ENCODE results near the gene OGFOD3. TPM values are rescaled to one million over a fixed set of nuclear protein-coding genes. Genes with fewer than 3 reads are reported as not detected.

The OGFOD3 gene
- total RNA-seq, 1 experiment from 2014 or later: 53.6 TPM

DNA sequence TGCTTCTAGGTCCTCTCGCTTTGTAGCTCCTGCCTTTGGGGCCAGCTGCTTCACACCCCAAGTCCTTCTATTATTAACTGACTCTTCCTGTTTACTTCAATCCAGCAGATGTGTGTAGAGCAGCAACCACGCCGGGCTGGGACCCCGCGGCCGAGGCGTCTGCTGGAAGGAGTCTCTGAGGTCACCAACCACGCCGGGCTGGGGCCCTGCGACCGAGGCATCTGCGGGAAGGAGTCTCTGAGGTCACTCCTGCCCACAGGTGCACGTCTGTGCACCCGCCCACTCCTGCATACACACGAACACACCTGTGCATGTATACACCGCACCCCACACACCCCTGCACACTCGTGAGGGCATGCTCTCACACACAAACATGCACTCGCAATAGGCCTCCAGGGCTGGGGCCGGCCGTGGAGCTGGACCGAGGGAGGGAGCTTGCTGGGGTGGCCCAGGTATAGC is 67.1 kb downstream of the OGFOD3 start:
- H3K4me3 ChIP-seq (replicated peaks in 1 of 2; ENCODE audit: low read depth in 1 of 2, low read length in 2 of 2): no peak overlapping the region
- no peaks in the 10 kb centered on the region for H3K27me3 ChIP-seq (ENCODE audit: insufficient read depth, low read length)
- ChIA-PET POLR2A (no interaction called here), RAD21 (ENCODE audit: low non-redundant PET in 1 of 2, low total read pairs in 2 of 2, uncharacterized antibody in 2 of 2, unreplicated experiment in 2 of 2) (interaction anchor here in 1 of 2 experiments (0.7 kb wide), 1 partner anchor 322 kb away, joined by 3 read pairs; no protein-coding TSS in a partner anchor), CTCF (interaction anchor here (1.1 to 1.6 kb wide), 2 partner anchors 50 to 109 kb away, joined by 3 to 6 read pairs; no protein-coding TSS in a partner anchor)
- no peaks in the 10 kb centered on the region for H3K9me3 ChIP-seq (ENCODE audit: control insufficient read depth in 1 of 2, insufficient read depth in 1 of 2, low read depth in 1 of 2, low read length in 2 of 2)
- ATAC-seq (no peak), DNase-seq (ENCODE audit: low read depth, low spot score) (no peak)
- H4K20me1 ChIP-seq (ENCODE audit: insufficient read depth): no peaks in the 10 kb centered on the region
- no peak overlapping the region for H2AFZ ChIP-seq (ENCODE audit: low read depth, low read length, poor library complexity, severe bottlenecking)
- intact Hi-C loops (cut with micrococcal nuclease): loop anchor here (5.0 kb wide), 3 partner anchors 201 to 416 kb away; partner anchors contain the start of gene RAC3
- H3K4me2 ChIP-seq (ENCODE audit: low read length): 0 out of 2 replicates have a peak overlapping the region, but pooled peaks have one; percentile 36
- H3K79me2 ChIP-seq (ENCODE audit: insufficient read depth, low read length): no peaks in the 10 kb centered on the region
- H3K27ac ChIP-seq (ENCODE audit: low read depth, low read length): no peak overlapping the region
- no peak overlapping the region for H3K9ac ChIP-seq (ENCODE audit: low read length)
- H3K9me2 ChIP-seq (ENCODE audit: insufficient read depth): no peaks in the 10 kb centered on the region
- H3K4me1 ChIP-seq (ENCODE audit: control insufficient read depth in 1 of 2, insufficient read depth in 2 of 2, low read length in 2 of 2): peaks cover 2 to 20% of the 10 kb centered on the region in 2 experiments; a peak in 3 of 4 replicates
- BruUV-seq (replicated peaks): no TSS peak
- no peaks in the 10 kb centered on the region for H3K36me3 ChIP-seq (ENCODE audit: control insufficient read depth in 1 of 2, insufficient read depth in 2 of 2, low read length in 2 of 2)
- no peak for TF ChIP-seq EGR1 (IDR thresholded peaks at IDR 0.05; ENCODE audit: low read depth)
- TF ChIP-seq CEBPB (IDR thresholded peaks at IDR 0.05; ENCODE audit: low read depth): no peak
- TF ChIP-seq TCF7L2 (IDR thresholded peaks at IDR 0.05; ENCODE audit: borderline replicate concordance, extremely low read depth, insufficient read depth, insufficient read length): no peak

DNA sequence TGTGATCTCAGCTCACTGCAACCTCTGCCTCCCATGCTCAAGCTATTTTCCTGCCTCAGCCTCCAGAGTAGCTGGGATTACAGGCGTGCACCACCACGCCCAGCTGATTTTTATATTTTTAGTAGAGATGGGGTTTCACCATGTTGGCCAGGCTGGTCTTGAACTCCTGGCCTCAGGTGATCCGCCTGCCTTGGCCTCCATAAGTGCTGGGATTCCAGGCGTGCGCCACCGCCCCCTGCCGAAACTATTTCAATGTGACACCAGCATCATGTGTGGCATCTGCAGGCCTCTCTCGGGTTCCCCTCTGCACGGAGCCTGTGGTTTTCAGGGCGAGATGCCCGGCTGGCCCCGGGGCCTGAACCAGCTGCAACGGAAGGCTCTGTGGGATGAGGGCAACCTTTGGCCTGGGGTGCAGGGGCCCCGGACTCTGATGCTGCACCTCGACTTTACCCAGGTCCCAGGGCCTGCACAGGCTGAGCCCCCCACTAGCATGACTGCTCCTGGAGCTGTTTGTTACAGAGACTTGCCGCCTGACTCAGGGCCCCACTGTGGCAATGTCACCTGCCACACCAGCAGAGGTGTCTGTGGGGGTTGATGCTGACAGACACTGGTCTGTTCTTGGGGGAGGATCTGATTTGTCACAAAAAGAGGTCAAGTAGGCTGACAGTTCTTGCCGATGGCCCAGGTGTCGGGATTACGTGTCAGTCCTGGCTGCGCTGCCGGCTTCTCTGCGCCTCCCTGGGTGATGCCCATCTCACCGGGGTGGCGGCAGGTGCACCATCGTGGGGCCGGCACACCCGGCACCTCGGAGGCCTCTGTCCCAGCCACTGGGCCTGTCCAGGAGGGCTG is 68.0 kb downstream of the OGFOD3 start:
- CTCF ChIA-PET: interaction anchor here (0.7 to 1.6 kb wide), 7 partner anchors 11 to 320 kb away, joined by 3 to 6 read pairs (median 3); no protein-coding TSS in a partner anchor
- TF ChIP-seq, protein P1, sequence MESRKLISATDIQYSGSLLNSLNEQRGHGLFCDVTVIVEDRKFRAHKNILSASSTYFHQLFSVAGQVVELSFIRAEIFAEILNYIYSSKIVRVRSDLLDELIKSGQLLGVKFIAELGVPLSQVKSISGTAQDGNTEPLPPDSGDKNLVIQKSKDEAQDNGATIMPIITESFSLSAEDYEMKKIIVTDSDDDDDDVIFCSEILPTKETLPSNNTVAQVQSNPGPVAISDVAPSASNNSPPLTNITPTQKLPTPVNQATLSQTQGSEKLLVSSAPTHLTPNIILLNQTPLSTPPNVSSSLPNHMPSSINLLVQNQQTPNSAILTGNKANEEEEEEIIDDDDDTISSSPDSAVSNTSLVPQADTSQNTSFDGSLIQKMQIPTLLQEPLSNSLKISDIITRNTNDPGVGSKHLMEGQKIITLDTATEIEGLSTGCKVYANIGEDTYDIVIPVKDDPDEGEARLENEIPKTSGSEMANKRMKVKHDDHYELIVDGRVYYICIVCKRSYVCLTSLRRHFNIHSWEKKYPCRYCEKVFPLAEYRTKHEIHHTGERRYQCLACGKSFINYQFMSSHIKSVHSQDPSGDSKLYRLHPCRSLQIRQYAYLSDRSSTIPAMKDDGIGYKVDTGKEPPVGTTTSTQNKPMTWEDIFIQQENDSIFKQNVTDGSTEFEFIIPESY (IDR thresholded peaks at IDR 0.05; ENCODE audit: extremely low read depth, insufficient replicate concordance, low read length): no peak
- TF ChIP-seq CEBPB (IDR thresholded peaks at IDR 0.05; ENCODE audit: low read depth) (no peak), ZFX (IDR thresholded peaks at IDR 0.05) (no peak), TCF7L2 (IDR thresholded peaks at IDR 0.05; ENCODE audit: borderline replicate concordance, extremely low read depth, insufficient read depth, insufficient read length) (no peak), POLR2AphosphoS5 (IDR thresholded peaks at IDR 0.05; ENCODE audit: low read depth, low read length) (no peak), RAD21 (IDR thresholded peaks at IDR 0.05; ENCODE audit: low read depth) (peak; percentile 77), POLR2A (IDR thresholded peaks at IDR 0.05; ENCODE audit: borderline replicate concordance, extremely low read depth, insufficient read depth, insufficient read length) (no peak), SRF (IDR thresholded peaks at IDR 0.05; ENCODE audit: low read depth) (no peak), CBX3 (IDR thresholded peaks at IDR 0.05; ENCODE audit: low read depth) (no peak), YY1 (IDR thresholded peaks at IDR 0.05; ENCODE audit: extremely low read depth, insufficient replicate concordance, low read depth, low read length) (no peak), EZH2 (IDR thresholded peaks at IDR 0.05) (no peak), JUND (IDR thresholded peaks at IDR 0.05) (no peak)
- TF ChIP-seq, protein P2, sequence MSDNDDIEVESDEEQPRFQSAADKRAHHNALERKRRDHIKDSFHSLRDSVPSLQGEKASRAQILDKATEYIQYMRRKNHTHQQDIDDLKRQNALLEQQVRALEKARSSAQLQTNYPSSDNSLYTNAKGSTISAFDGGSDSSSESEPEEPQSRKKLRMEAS (IDR thresholded peaks at IDR 0.05): no peak
- TF ChIP-seq, protein P3, sequence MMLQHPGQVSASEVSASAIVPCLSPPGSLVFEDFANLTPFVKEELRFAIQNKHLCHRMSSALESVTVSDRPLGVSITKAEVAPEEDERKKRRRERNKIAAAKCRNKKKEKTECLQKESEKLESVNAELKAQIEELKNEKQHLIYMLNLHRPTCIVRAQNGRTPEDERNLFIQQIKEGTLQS (IDR thresholded peaks at IDR 0.05): no peak

More for the DNA sequence above, 68.0 kb downstream of the OGFOD3 start:
- H3K9me3 ChIP-seq (ENCODE audit: control insufficient read depth in 1 of 2, insufficient read depth in 1 of 2, low read depth in 1 of 2, low read length in 2 of 2): no peaks in the 10 kb centered on the region
- POLR2A ChIA-PET: interaction anchor here (1.2 kb wide), 1 partner anchor 17 kb away, joined by 3 read pairs; no protein-coding TSS in a partner anchor
- RAD21 ChIA-PET (ENCODE audit: low non-redundant PET in 1 of 2, low total read pairs in 2 of 2, uncharacterized antibody in 2 of 2, unreplicated experiment in 2 of 2): no interaction called here
- BruUV-seq (replicated peaks): no TSS peak
- H2AFZ ChIP-seq (ENCODE audit: low read depth, low read length, poor library complexity, severe bottlenecking): no peak overlapping the region
- no peak overlapping the region for H3K4me2 ChIP-seq (ENCODE audit: low read length)
- intact Hi-C loops (cut with micrococcal nuclease): loop anchor here (5.0 kb wide), 3 partner anchors 202 to 417 kb away; partner anchors contain the start of gene RAC3
- no peak overlapping the region for H3K4me3 ChIP-seq (replicated peaks in 1 of 2; ENCODE audit: low read depth in 1 of 2, low read length in 2 of 2)
- no peaks in the 10 kb centered on the region for H3K36me3 ChIP-seq (ENCODE audit: control insufficient read depth in 1 of 2, insufficient read depth in 2 of 2, low read length in 2 of 2)
- H3K27ac ChIP-seq (ENCODE audit: low read depth, low read length): no peak overlapping the region
- no peak overlapping the region for H3K9ac ChIP-seq (ENCODE audit: low read length)
- peak; percentile 56 for DNase-seq (ENCODE audit: low read depth, low spot score)
- no peaks in the 10 kb centered on the region for H3K9me2 ChIP-seq (ENCODE audit: insufficient read depth)
- peak; percentile 63 for ATAC-seq
- H3K79me2 ChIP-seq (ENCODE audit: insufficient read depth, low read length): no peaks in the 10 kb centered on the region
- H3K27me3 ChIP-seq (ENCODE audit: insufficient read depth, low read length): no peaks in the 10 kb centered on the region
- no peaks in the 10 kb centered on the region for H4K20me1 ChIP-seq (ENCODE audit: insufficient read depth)
- peaks cover 0 to 14% of the 10 kb centered on the region in 2 experiments; a peak in 3 of 4 replicates for H3K4me1 ChIP-seq (ENCODE audit: control insufficient read depth in 1 of 2, insufficient read depth in 2 of 2, low read length in 2 of 2)

All from HCT116 (cell line).